Omental fat pad (tissue), 4 donors: ENCODE results near the gene MINDY1. TPM values are rescaled to one million over a fixed set of nuclear protein-coding genes. Genes with fewer than 3 reads are reported as not detected.

Experiments used
- ATAC-seq: fragments of 150-250 bp; one replicate; pipeline ENCODE4 v1.9.1; 2016; ENCODE audit warnings: mild to moderate bottlenecking, moderate library complexity; ENCODE audit not compliant: low FRiP score
- DNase-seq: peaks from one replicate; pipeline ENCODE4 v3.0.0-alpha.2; 2019; ENCODE audit warnings: low spot score
- CTCF ChIP-seq, 3 donors: fragments of 450-650 bp; IDR thresholded peaks; one replicate each; pipeline ENCODE4 v1.5.1; 2016 to 2017; ENCODE audit warnings: antibody characterized with exemption in 3 of 3, mild to moderate bottlenecking in 3 of 3, moderate library complexity in 2 of 3
- total RNA-seq, 4 donors: library from RNA; depleted of rRNA; stranded (reverse); fragments of >200 nt; gene quantifications; one replicate each; pipeline ENCODE4 v1.1.0, GENCODE V29; 2016

MINDY1 gene
- total RNA-seq, 4 donors from 2014 or later: 15.5 to 35.4 (median 33.2) TPM

- DNase-seq: peak; percentile 62
- TF ChIP-seq CTCF (IDR thresholded peaks at IDR 0.05): no peak
- ATAC-seq: no peak
These were observed 29.6 kb downstream of the MINDY1 start for GRCh38 chr1:150976879-150977694.

DNA sequence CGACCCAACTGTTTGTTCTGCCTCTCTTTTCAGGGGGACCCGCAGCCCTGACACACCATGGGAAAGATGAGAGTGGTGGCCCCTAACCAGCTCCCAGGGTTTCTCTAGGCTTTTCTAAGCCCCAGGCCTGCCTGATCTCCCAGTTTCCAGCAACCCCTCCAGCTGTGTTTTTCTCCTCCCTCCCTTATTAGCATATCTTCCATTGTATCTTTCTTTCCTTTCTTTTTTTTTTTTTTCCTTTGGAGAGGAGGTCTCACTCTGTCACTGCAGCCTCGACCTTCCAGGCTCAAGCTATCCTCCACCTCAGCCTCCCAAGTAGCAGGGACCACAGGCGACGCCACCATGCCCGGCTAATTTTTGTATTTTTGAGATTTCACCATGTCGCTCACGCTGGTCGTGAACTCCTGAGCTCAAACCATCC is 30.3 kb downstream of the MINDY1 start:
- no peak for DNase-seq
- no peak for ATAC-seq
- no peak for TF ChIP-seq CTCF (IDR thresholded peaks at IDR 0.05)

GRCh38 chr1:150974580-150975478 is 31.9 kb downstream of the MINDY1 start, which contains the start of gene CERS2:
TSS of gene CERS2 (minus strand) at chr1:150974835. CDS start at chr1:150969090, 5,745 bp downstream.
- TF ChIP-seq CTCF (IDR thresholded peaks at IDR 0.05): no peak
- peak; percentile 84 for ATAC-seq
- DNase-seq: no peak

- ATAC-seq (peak; percentile 31), DNase-seq (no peak)
- TF ChIP-seq CTCF (IDR thresholded peaks at IDR 0.05): no peak
These were observed 32.7 kb downstream of the MINDY1 start for GRCh38 chr1:150973836-150974579.

DNA sequence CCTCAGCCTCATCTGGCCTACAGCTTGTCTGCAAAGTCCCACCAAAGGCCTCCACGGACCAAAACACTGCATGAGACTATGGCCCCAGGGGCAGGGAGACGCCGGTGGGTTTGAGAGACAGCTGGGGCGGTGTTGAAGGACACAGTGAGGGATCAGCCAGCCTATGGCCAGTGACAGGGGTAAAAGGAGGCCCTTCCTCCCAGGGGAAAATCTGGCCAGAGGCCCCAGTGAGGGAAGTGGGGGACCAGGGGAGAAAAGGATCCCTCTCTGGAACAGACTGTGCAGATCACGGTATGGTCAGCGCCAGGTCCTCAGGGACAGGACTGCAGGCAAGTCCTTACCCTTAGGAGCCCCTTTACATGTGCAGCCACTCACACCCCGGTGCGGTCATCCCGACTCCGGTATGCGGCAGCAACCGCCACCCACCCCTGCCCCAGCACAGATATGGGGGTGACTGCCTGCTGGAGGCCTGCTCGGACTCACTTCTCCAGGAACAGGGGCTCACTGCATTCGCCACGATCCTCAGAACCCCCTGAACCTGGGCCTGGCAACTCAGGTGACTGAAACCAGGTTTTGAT is 33.4 kb downstream of the MINDY1 start:
- ATAC-seq: no peak
- no peak for DNase-seq
- TF ChIP-seq CTCF (IDR thresholded peaks at IDR 0.05): no peak

GRCh38 chr1:150972417-150972940 is 34.2 kb downstream of the MINDY1 start:
- ATAC-seq: no peak
- TF ChIP-seq CTCF (IDR thresholded peaks at IDR 0.05): no peak
- DNase-seq: no peak
